K562 (cell line): ENCODE measurements around the gene TMEM41A.

Source experiments
- BCLAF1 ChIP-seq, 2 experiments: fragments of 450-650 bp in 1 of 2; IDR thresholded peaks; 2 replicates each; pipeline ENCODE4 v1.6.1; 2011 to 2017; ENCODE audit warnings: low read depth in 2 of 2, antibody characterized with exemption in 1 of 2, borderline replicate concordance in 1 of 2, low read length in 1 of 2, mild to moderate bottlenecking in 1 of 2, mixed read lengths in 1 of 2; ENCODE audit not compliant: control insufficient read depth in 1 of 2
- DDX20 ChIP-seq: fragments of 450-650 bp; IDR thresholded peaks from 2 replicates; pipeline ENCODE4 v1.6.1; 2016; ENCODE audit warnings: missing genetic modification characterization, low read depth, mild to moderate bottlenecking, missing compliant biosample characterization, moderate library complexity
- HNRNPLL ChIP-seq: fragments of 200-400 bp; formaldehyde crosslinking; IDR thresholded peaks from 2 replicates; pipeline ENCODE4 v1.6.1; 2017; ENCODE audit warnings: low read length, low read depth, mild to moderate bottlenecking; ENCODE audit not compliant: poor library complexity, severe bottlenecking
- MAFF ChIP-seq: IDR thresholded peaks from 2 replicates; pipeline ENCODE4 v1.6.1; 2012; ENCODE audit warnings: low read length, improper control_type of control experiment
- MAX ChIP-seq: sonication (generic); formaldehyde crosslinking; IDR thresholded peaks from 2 replicates; pipeline ENCODE4 v1.9.0; 2022; ENCODE audit warnings: mild to moderate bottlenecking, missing genetic modification reagents
- MGA ChIP-seq: fragments of 450-650 bp; IDR thresholded peaks from 2 replicates; pipeline ENCODE4 v1.6.1; 2016; ENCODE audit warnings: mild to moderate bottlenecking, moderate library complexity
- ZNF592 ChIP-seq: fragments of 450-650 bp; IDR thresholded peaks from 2 replicates; pipeline ENCODE4 v1.6.1; 2017; ENCODE audit warnings: antibody characterized with exemption, mild to moderate bottlenecking
- ZNF79 ChIP-seq: fragments of 250-450 bp; sonication (Bioruptor Pico); IDR thresholded peaks from 2 replicates; pipeline ENCODE4 v1.4.0; 2020; ENCODE audit warnings: low read depth, mild to moderate bottlenecking, moderate library complexity

GRCh38 chr3:185473290-185473815, 25.5 kb downstream of the TMEM41A start:
- TF ChIP-seq BCLAF1 (IDR thresholded peaks at IDR 0.05; ENCODE audit: borderline replicate concordance in 1 of 2, control insufficient read depth in 1 of 2, low read depth in 2 of 2, low read length in 1 of 2) (no peak), MAFF (peak; percentile 58; the same call in 1 of the 2 replicates), DDX20 (tag) (no peak), MGA (no peak; the same call in none of the 2 replicates), ZNF79 (no peak), ZNF592 (peak; percentile 82), MAX (0 out of 2 replicates have a peak, but pooled peaks have one; percentile 39), HNRNPLL (no peak)
